GM06990 (cell line): Measurements from ENCODE around the gene ARHGAP11B.
A peak's percentile ranks its signal among the peaks of the same experiment; 100 is the strongest.
"Not testable (repeated sequence)": the region's sequence is repeated elsewhere in the genome, so short reads cannot be mapped to it uniquely, and the experiment has no call there.

Source experiments
- DNase-seq: peaks from one replicate; pipeline ENCODE4 v3.0.0-alpha.2; 2011; ENCODE audit not compliant: insufficient read length; ENCODE audit errors: extremely low read depth
- H3K27me3 ChIP-seq: replicated peaks from 2 replicates; pipeline ENCODE4 v1.6.0; 2011; ENCODE audit warnings: low read length; ENCODE audit not compliant: control insufficient read depth, insufficient read depth
- H3K36me3 ChIP-seq: 2 replicates; pipeline ENCODE4 v1.5.1; 2011; ENCODE audit warnings: low read length; ENCODE audit not compliant: control insufficient read depth, insufficient read depth
- H3K4me3 ChIP-seq: replicated peaks from 2 replicates; pipeline ENCODE4 v1.5.1; 2011; ENCODE audit warnings: low read depth, mild to moderate bottlenecking, control low read depth, low read length
- TF ChIP-seq, protein P1 (sequence below): IDR thresholded peaks from 2 replicates; pipeline ENCODE4 v1.5.1; 2011; ENCODE audit warnings: low read length, control low read depth, mild to moderate bottlenecking, inconsistent platforms; ENCODE audit not compliant: insufficient read depth, poor library complexity, severe bottlenecking

ARHGAP11B gene

DNA sequence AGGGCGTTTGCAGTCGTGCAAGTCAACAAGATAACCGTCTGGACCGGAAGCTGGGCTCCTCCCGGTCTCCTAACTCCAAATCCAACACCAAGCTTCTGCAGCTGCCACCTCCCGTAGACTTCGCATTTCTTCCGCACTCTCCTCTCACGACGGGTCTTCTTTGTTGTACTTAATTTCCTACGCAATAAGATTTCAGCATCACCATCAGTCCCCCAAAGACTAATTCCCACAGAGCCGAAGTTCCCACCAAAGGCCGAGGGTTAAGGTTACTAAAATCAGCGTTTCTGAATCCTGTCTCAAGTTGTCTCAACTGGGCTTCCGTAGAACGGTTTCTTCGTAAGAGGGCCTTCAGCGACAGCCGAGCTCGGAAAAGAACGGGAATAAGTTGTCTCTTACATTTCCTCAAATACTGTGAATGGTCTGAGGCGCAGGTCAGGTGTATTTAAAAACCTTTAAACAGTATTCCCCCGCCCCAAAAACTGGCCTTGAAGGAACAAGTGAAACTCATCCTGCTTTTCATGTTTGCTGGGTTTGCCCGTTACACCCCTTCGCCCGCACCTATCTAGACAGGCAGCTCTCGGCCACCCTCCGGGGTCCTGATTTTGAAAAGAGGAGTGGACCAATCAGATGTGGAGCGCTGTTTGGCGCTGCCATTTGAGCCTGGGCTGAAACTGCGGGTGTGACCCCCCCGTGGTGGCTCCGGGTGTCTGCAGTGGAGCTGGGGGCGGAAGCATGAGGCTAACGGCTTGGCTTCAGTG is at the start of gene ARHGAP11B:
Gene ARHGAP11B, plus strand, starts transcription at position 693 of the 758 bp plus-strand sequence.
- H3K27me3 ChIP-seq, H3K36me3 ChIP-seq: not testable (repeated sequence)
- peak within 1 kb of the TSS; percentile 65 for H3K4me3 ChIP-seq
- DNase-seq = peak; percentile 89
- TF ChIP-seq, protein P1, sequence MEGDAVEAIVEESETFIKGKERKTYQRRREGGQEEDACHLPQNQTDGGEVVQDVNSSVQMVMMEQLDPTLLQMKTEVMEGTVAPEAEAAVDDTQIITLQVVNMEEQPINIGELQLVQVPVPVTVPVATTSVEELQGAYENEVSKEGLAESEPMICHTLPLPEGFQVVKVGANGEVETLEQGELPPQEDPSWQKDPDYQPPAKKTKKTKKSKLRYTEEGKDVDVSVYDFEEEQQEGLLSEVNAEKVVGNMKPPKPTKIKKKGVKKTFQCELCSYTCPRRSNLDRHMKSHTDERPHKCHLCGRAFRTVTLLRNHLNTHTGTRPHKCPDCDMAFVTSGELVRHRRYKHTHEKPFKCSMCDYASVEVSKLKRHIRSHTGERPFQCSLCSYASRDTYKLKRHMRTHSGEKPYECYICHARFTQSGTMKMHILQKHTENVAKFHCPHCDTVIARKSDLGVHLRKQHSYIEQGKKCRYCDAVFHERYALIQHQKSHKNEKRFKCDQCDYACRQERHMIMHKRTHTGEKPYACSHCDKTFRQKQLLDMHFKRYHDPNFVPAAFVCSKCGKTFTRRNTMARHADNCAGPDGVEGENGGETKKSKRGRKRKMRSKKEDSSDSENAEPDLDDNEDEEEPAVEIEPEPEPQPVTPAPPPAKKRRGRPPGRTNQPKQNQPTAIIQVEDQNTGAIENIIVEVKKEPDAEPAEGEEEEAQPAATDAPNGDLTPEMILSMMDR = peak; percentile 5

DNA sequence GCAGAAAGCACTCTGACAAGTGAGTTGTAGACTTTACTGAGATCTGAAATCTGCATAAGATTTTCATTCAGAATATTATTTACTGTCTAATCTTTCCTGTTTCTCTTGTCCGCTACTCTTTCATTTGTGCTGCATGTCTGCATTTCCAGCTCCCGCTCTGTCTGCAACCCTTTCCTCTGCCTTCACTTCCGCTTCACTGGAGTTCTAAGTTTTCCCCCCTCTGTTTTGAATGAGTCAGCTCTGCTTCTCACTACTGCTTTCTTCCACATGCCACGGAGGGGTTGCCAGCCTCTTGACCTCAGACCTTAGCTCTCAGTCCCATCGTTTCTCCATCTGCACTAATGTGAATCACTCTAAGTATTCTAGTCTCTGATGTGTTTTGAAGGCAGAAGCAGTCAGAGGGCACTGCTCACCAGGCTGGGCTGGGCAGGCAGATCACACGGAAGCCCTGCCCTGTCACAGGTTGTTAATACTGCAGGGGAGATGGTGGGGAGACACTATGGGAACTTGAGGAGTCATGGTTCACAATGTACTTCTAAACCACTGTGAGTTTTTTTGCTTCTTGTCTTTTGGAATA is 46.4 kb upstream of the ARHGAP11B start:
- not testable (repeated sequence) for H3K27me3 ChIP-seq, H3K4me3 ChIP-seq, DNase-seq, H3K36me3 ChIP-seq

DNA sequence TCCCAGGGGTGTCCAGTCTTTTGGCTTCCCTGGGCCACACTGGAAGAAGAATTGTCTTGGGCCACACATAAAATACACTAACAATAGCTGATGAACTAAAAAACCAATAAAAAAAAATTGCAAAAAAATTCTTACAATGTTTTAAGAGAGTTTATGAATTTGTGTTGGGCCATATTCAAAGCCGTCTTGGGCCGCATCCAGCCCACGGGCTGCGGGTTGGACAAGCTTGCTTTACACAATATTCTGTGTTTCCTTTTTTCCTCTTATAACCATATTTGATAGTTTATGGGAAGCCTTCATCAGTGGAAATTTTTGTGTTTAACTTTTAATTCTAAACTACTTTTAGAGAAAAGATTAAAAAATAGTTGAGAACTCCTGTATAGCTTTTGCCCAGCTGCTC is 45.2 kb upstream of the ARHGAP11B start:
- H3K4me3 ChIP-seq, H3K27me3 ChIP-seq, DNase-seq, H3K36me3 ChIP-seq: not testable (repeated sequence)

DNA sequence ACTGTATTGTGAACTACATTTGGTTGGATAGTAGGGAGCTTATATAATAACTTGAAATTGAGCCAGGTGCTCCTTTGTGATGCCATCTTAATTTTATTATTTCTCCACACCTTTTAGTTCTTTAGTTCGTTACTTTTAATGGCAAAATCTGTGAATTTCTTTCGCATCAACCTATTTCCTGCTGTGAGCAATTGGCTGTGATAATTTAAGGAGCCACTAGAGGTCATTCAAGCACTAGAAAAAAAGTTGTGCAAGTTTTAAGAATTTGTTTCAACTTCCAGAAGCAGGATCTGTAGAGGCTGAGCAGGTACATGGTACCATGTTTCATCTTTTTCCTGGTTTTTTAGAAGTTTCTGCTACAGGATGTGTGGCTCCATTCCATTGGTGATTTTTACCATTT is 27.0 kb upstream of the ARHGAP11B start:
- H3K27me3 ChIP-seq, H3K4me3 ChIP-seq, H3K36me3 ChIP-seq, DNase-seq: not testable (repeated sequence)

DNA sequence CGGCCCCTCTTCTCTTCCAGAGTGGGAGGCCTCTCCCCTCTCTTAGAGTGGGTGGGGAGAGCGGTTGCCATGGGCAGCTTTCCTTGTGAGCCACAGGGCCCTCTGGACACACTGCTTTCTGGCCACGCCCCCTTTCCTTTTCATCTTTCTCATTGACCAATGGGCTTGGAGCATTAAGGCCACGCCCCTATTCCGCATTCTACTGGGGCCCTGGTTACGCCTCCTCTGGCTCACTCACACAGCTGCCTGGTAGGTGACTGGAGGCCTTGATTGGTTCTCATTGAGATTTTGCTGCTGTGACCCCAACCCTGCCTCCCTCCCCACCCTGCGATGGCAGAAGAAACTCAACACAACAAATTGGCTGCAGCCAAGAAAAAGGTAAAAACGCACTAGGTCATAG is 22.1 kb upstream of the ARHGAP11B start, which contains the start of gene GOLGA8H:
Gene GOLGA8H, plus strand, starts transcription at position 233 of the 400 bp plus-strand sequence. Its CDS starts 98 bp downstream, at position 331.
- H3K36me3 ChIP-seq, H3K4me3 ChIP-seq, H3K27me3 ChIP-seq, DNase-seq: not testable (repeated sequence)

DNA sequence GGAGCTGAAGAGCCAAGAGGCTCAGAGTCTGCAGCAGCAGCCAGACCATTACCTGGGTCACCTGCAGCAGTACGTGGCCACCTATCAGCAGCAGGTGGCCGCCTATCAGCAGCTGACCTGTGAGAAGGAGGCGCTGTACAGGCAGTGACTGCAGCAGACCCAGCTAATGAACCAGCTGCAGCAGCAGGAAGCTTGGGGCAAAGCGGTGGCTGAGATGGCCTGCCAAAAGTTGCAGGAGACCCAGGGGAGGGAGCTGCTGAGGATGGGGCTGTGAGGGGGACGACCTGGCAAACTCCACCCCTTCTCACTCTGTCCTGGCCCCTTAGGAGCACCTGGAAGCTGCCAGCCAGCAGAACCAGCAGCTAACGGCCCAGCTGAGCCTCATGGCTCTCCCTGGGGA is 13.7 kb upstream of the ARHGAP11B start:
- not testable (repeated sequence) for DNase-seq, H3K36me3 ChIP-seq, H3K27me3 ChIP-seq, H3K4me3 ChIP-seq

DNA sequence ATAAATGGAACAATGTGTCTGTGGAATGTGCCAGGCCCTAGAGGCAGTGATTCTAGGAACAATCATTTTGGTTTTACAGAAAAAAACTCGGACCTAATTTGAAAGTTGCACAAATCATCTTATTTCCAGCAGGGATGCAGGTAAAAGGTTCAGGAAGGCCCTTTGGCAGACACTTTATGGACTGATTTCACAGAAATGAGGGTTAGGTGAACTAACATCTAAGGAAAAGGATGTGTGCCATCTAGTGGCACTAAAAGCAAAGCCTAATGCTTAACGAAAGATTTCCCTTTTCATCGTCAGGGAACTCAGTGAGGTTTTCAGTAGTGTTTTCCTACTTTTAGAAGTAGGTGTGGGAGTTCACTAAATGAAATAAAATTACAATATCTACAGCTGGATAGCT is 4.6 kb upstream of the ARHGAP11B start:
- DNase-seq, H3K4me3 ChIP-seq, H3K27me3 ChIP-seq, H3K36me3 ChIP-seq: not testable (repeated sequence)

DNA sequence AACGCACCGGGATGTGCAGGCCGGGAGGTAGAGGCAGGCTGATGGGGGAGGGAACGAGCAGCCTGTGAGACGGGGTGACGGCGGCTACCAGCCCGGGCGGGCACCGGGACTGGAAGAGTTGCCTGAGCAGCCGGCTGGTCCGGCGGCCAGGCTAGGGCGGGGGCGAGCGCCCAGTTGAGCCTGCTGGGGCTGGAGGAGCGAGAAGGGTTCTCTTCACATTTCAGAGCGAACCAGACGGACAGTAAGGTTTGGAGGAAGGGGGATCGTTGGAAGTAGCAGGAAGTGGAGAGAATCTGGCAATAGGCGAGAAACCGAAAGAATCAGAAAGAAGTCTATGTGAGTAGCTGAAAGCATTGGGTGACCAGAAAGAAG is 252 bp downstream of the ARHGAP11B start:
- not testable (repeated sequence) for H3K27me3 ChIP-seq, H3K36me3 ChIP-seq
- DNase-seq = peak; percentile 45
- peak overlapping the region; percentile 65 for H3K4me3 ChIP-seq

DNA sequence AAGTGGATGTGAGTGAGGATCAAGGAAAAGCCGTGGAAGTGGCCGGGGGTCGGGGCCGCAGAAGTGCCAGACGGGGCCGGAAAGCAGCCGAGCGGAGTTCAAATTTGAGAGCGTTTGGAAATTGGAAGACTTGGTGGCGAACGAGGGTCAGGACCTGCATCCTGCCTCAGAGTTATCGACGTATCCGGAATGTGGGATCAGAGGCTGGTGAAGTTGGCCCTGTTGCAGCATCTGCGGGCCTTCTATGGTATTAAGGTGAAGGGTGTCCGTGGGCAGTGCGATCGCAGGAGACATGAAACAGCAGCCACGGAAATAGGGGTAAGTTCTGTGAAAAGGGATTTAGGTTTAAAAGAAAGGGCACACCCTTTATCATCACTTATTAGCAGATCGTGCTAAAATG is 704 bp downstream of the ARHGAP11B start:
- not testable (repeated sequence) for H3K36me3 ChIP-seq, H3K27me3 ChIP-seq, DNase-seq
- H3K4me3 ChIP-seq = peak overlapping the region; percentile 65
